LNCaP clone FGC (cell line): ENCODE data around the gene DCAKD.
"Not testable (repeated sequence)": the region's sequence is repeated elsewhere in the genome, so short reads cannot be mapped to it uniquely, and the experiment has no call there.

Experiments
- DNase-seq: peaks from one replicate; pipeline ENCODE4 v3.0.0-alpha.2; 2011; ENCODE audit warnings: low read depth
- H3K4me3 ChIP-seq: 2 replicates; pipeline ENCODE4 v1.5.1; 2011; ENCODE audit warnings: mild to moderate bottlenecking, low read depth, low read length, control low read depth
- CTCF ChIP-seq: IDR thresholded peaks from 2 replicates; pipeline ENCODE4 v1.5.1; 2012; ENCODE audit warnings: mild to moderate bottlenecking; ENCODE audit not compliant: control insufficient read depth, insufficient read depth; ENCODE audit errors: extremely low read depth

DCAKD gene

GRCh38 chr17:45052052-45052772 lies 780 bp upstream of the DCAKD start:
- peak overlapping the region; percentile 60 for H3K4me3 ChIP-seq
- no peak for TF ChIP-seq CTCF
- DNase-seq = no peak

GRCh38 chr17:45051720-45052051 lies 254 bp upstream of the DCAKD start:
- not testable (repeated sequence) for DNase-seq
- H3K4me3 ChIP-seq = peak overlapping the region; percentile 60

- TF ChIP-seq CTCF = no peak
- peak overlapping the region; percentile 80 for H3K4me3 ChIP-seq
- DNase-seq = no peak
Observed at GRCh38 chr17:45050481-45051059, 862 bp downstream of the DCAKD start.

GRCh38 chr17:45048795-45049563 lies 2.5 kb downstream of the DCAKD start:
- no peak overlapping the region for H3K4me3 ChIP-seq
- no peak for TF ChIP-seq CTCF
- no peak for DNase-seq

- TF ChIP-seq CTCF = no peak
- DNase-seq = no peak
- no peak overlapping the region for H3K4me3 ChIP-seq
Observed at GRCh38 chr17:45046537-45047125, 4.8 kb downstream of the DCAKD start.

- DNase-seq = no peak
- H3K4me3 ChIP-seq = peak overlapping the region; percentile 26; the same call in 1 of the 2 replicates
- TF ChIP-seq CTCF = no peak
Observed at GRCh38 chr17:45043813-45044540, 7.5 kb downstream of the DCAKD start.
